ENCODE data around the gene SEMA3B. TPM values are rescaled to one million over a fixed set of nuclear protein-coding genes. Genes with fewer than 3 reads are reported as not detected.

SEMA3B gene
- total and polyA plus RNA-seq, 9 of the 15 experiments (the other 6 are each of a cell fraction or from before 2014, with no cell fraction given) = 0.03 to 1.8 (median 0.55) TPM; not detected in 1

- Histone ChIP-seq H2AFZ (ENCODE audit: low read depth, low read length) (no peak overlapping the region), H4K20me1 (replicated peaks; ENCODE audit: control insufficient read depth, insufficient read depth, low read length) (no peaks in the 10 kb centered on the region), H3K9me3 (replicated peaks; ENCODE audit: control insufficient read depth, insufficient read depth, low read depth, low read length) (no peaks in the 10 kb centered on the region), H3K27ac (ENCODE audit: extremely low read depth, low read depth, low read length) (no peak overlapping the region), H3K4me3 (no peak overlapping the region), H3K9ac (ENCODE audit: insufficient read depth in 1 of 2, low read depth in 2 of 2, low read length in 2 of 2) (peak overlapping the region in 1 of 2 experiments; percentile 0; a peak in 1 of 4 replicates), H3K4me2 (ENCODE audit: insufficient read depth, low read length) (no peak overlapping the region), H3K36me3 (ENCODE audit: control insufficient read depth, insufficient read depth, low read length) (peaks cover 6% of the 10 kb centered on the region; the same call in 1 of the 3 replicates), H3K4me1 (replicated peaks in 1 of 2; ENCODE audit: control insufficient read depth in 2 of 2, insufficient read depth in 2 of 2, low read length in 2 of 2) (peaks cover 22 to 37% of the 10 kb centered on the region in 2 experiments), H3K79me2 (ENCODE audit: control insufficient read depth, insufficient read depth, low read length) (peaks cover 21% of the 10 kb centered on the region), H3K9me1 (ENCODE audit: control insufficient read depth, insufficient read depth, low read length) (no peaks in the 10 kb centered on the region), H3K27me3 (ENCODE audit: control insufficient read depth in 2 of 2, insufficient read depth in 2 of 2, low read length in 2 of 2) (no peaks in the 10 kb centered on the region)
- in situ Hi-C loops (cut with MboI) = no loop called here
- FAIRE-seq (no peak), DNase-seq (ENCODE audit: extremely low read depth in 1 of 4, low spot score in 3 of 4) (no peak), ATAC-seq (no peak)
- no TSS peak for BruUV-seq (replicated peaks)
- intact Hi-C loops (cut with micrococcal nuclease) = no loop called here
- no peak for TF ChIP-seq ZEB2 (IDR thresholded peaks at IDR 0.05)
- no peak for TF ChIP-seq HBP1 (CRISPR knock-in tag; IDR thresholded peaks at IDR 0.05)
- TF ChIP-seq SPI1 (IDR thresholded peaks at IDR 0.05; ENCODE audit: borderline replicate concordance, low read depth, low read length) = no peak
- TF ChIP-seq L3MBTL2 (IDR thresholded peaks at IDR 0.05) = no peak
- TF ChIP-seq SUPT5H (IDR thresholded peaks at IDR 0.05) = no peak
- no peak for TF ChIP-seq ZNF23 (CRISPR knock-in tag; IDR thresholded peaks at IDR 0.05)
- no peak for TF ChIP-seq MLX (CRISPR knock-in tag; conservative IDR thresholded peaks at IDR 0.05)
- no peak for TF ChIP-seq ZNF143 (CRISPR knock-in tag; IDR thresholded peaks at IDR 0.05)
- TF ChIP-seq CLOCK (CRISPR knock-in tag; IDR thresholded peaks at IDR 0.05; ENCODE audit: borderline replicate concordance) = no peak
- TF ChIP-seq MAFG (tag; conservative IDR thresholded peaks at IDR 0.05) = no peak
- TF ChIP-seq RNF219 (CRISPR knock-in tag; IDR thresholded peaks at IDR 0.05) = no peak
- WGBS (ENCODE audit: insufficient coverage, low coverage, missing lambda C conversion rate) = 30% methylated on average over 2 of the region's 3 CpGs
- ChIA-PET CTCF (ENCODE audit: low intra/inter-chr PET ratio) (no interaction called here), POLR2A (interaction anchor here (0.6 to 1.3 kb wide), 2 partner anchors 11 to 163 kb away, joined by 3 to 5 read pairs; no protein-coding TSS in a partner anchor)
Measured at GRCh38 chr3:50248387-50248786, 20.6 kb upstream of the SEMA3B start.
